Smooth muscle cell (in vitro differentiated cells): ENCODE data around the gene PGM1. TPM values are rescaled to one million over a fixed set of nuclear protein-coding genes. Genes with fewer than 3 reads are reported as not detected.

Source experiments
- DNase-seq: peaks from one replicate; lab custom pipeline; 2025; ENCODE audit not compliant: unreplicated experiment; lab: John Stamatoyannopoulos, UW
- H2AFZ ChIP-seq: fragments of 200-600 bp; sonication (generic); 2 replicates; pipeline ENCODE4 v1.6.0; 2016; ENCODE audit warnings: antibody characterized with exemption, low read depth, mild to moderate bottlenecking
- H3F3A ChIP-seq: fragments of 200-600 bp; sonication (generic); 2 replicates; pipeline ENCODE4 v1.6.0; 2017; ENCODE audit warnings: antibody characterized with exemption, low read depth
- H3K27ac ChIP-seq: fragments of 200-600 bp; sonication (generic); 2 replicates; pipeline ENCODE4 v1.5.1; 2016; ENCODE audit warnings: low read depth, mild to moderate bottlenecking
- H3K27me3 ChIP-seq: fragments of 200-600 bp; sonication (generic); 2 replicates; pipeline ENCODE4 v1.6.1; 2016; ENCODE audit warnings: low read depth, mild to moderate bottlenecking
- H3K36me3 ChIP-seq: fragments of 200-600 bp; sonication (generic); 2 replicates; pipeline ENCODE4 v1.5.1; 2016; ENCODE audit warnings: low read depth
- H3K4me1 ChIP-seq: fragments of 200-600 bp; sonication (generic); 2 replicates; pipeline ENCODE4 v1.5.1; 2016; ENCODE audit warnings: low read depth
- H3K4me2 ChIP-seq: fragments of 200-600 bp; sonication (generic); 2 replicates; pipeline ENCODE4 v1.6.0; 2016; ENCODE audit warnings: mild to moderate bottlenecking
- H3K4me3 ChIP-seq: fragments of 200-600 bp; sonication (generic); 2 replicates; pipeline ENCODE4 v1.5.1; 2016; ENCODE audit warnings: mild to moderate bottlenecking
- H3K79me2 ChIP-seq: fragments of 200-600 bp; sonication (generic); 2 replicates; pipeline ENCODE4 v1.6.0; 2016; ENCODE audit warnings: low read depth, mild to moderate bottlenecking
- H3K9ac ChIP-seq: fragments of 200-600 bp; sonication (generic); 2 replicates; pipeline ENCODE4 v1.6.0; 2016; ENCODE audit warnings: low read depth
- H3K9me3 ChIP-seq: fragments of 200-600 bp; sonication (generic); replicated peaks from 2 replicates; pipeline ENCODE4 v1.5.1; 2016; ENCODE audit warnings: low read depth
- H4K20me1 ChIP-seq: fragments of 200-600 bp; sonication (generic); 2 replicates; pipeline ENCODE4 v1.6.0; 2016; ENCODE audit warnings: low read depth
- WGBS: methylation state at CpG from one replicate; pipeline ENCODE4 v1.1.7; 2016; ENCODE audit warnings: low lambda C conversion rate; 5-methylcytosine and 5-hydroxymethylcytosine counted together
- polyA plus RNA-seq: library from polyadenylated mRNA; unstranded; fragments of >200 nt; fragmentation: Nextera tagmentation; extraction: Ambion mirVana; gene quantifications from 2 replicates; pipeline ENCODE4 v1.2.1, GENCODE V29; 2016
- total RNA-seq: library from RNA; depleted of rRNA; stranded (reverse); fragments of >200 nt; gene quantifications from 2 replicates; pipeline ENCODE4 v1.2.3, GENCODE V29; 2014
- TF ChIP-seq, protein P1 (sequence below): fragments of 200-600 bp; sonication (generic); IDR thresholded peaks from 2 replicates; pipeline ENCODE4 v1.5.1; 2017; ENCODE audit warnings: borderline replicate concordance, mild to moderate bottlenecking, antibody characterized with exemption; ENCODE audit not compliant: insufficient read depth, poor library complexity, severe bottlenecking

The PGM1 gene
- total and polyA plus RNA-seq, 2 experiments from 2014 or later: 72.7 to 87.6 TPM

GRCh38 chr1:63664742-63665141 lies 71.5 kb downstream of the PGM1 start:
- TF ChIP-seq, protein P1, sequence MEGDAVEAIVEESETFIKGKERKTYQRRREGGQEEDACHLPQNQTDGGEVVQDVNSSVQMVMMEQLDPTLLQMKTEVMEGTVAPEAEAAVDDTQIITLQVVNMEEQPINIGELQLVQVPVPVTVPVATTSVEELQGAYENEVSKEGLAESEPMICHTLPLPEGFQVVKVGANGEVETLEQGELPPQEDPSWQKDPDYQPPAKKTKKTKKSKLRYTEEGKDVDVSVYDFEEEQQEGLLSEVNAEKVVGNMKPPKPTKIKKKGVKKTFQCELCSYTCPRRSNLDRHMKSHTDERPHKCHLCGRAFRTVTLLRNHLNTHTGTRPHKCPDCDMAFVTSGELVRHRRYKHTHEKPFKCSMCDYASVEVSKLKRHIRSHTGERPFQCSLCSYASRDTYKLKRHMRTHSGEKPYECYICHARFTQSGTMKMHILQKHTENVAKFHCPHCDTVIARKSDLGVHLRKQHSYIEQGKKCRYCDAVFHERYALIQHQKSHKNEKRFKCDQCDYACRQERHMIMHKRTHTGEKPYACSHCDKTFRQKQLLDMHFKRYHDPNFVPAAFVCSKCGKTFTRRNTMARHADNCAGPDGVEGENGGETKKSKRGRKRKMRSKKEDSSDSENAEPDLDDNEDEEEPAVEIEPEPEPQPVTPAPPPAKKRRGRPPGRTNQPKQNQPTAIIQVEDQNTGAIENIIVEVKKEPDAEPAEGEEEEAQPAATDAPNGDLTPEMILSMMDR: no peak
- Histone ChIP-seq H3K4me2 (no peak overlapping the region), H3K36me3 (no peaks in the 10 kb centered on the region), H3F3A (no peaks in the 10 kb centered on the region), H2AFZ (no peak overlapping the region), H3K4me3 (no peak overlapping the region), H3K4me1 (no peaks in the 10 kb centered on the region), H4K20me1 (no peaks in the 10 kb centered on the region), H3K9ac (no peak overlapping the region), H3K9me3 (no peaks in the 10 kb centered on the region), H3K27me3 (no peaks in the 10 kb centered on the region), H3K79me2 (no peaks in the 10 kb centered on the region), H3K27ac (peak overlapping the region; percentile 17)
- no peak for DNase-seq
- 72% methylated on average over 2 of the region's 2 CpGs for WGBS

- H3K27me3 ChIP-seq: no peaks in the 10 kb centered on the region
- H3K4me2 ChIP-seq: no peak overlapping the region
- no peaks in the 10 kb centered on the region for H4K20me1 ChIP-seq
- no peaks in the 10 kb centered on the region for H3K4me1 ChIP-seq
- TF ChIP-seq, protein P1: no peak
- H3K9me3 ChIP-seq: no peaks in the 10 kb centered on the region
- DNase-seq: no peak
- no peak overlapping the region for H3K4me3 ChIP-seq
- H3K36me3 ChIP-seq: no peaks in the 10 kb centered on the region
- no peak overlapping the region for H3K27ac ChIP-seq
- H2AFZ ChIP-seq: no peak overlapping the region
- H3K9ac ChIP-seq: no peak overlapping the region
- H3F3A ChIP-seq: no peaks in the 10 kb centered on the region
- no peaks in the 10 kb centered on the region for H3K79me2 ChIP-seq
- WGBS: 91% methylated on average over 3 of the region's 3 CpGs
Observed at GRCh38 chr1:63665410-63665809, 72.2 kb downstream of the PGM1 start.

GRCh38 chr1:63665824-63666223 lies 72.6 kb downstream of the PGM1 start:
- DNase-seq: no peak
- H3F3A ChIP-seq: no peaks in the 10 kb centered on the region
- H3K36me3 ChIP-seq: no peaks in the 10 kb centered on the region
- no peaks in the 10 kb centered on the region for H3K27me3 ChIP-seq
- no peak overlapping the region for H3K27ac ChIP-seq
- no peak overlapping the region for H2AFZ ChIP-seq
- H3K79me2 ChIP-seq: no peaks in the 10 kb centered on the region
- H3K4me1 ChIP-seq: no peaks in the 10 kb centered on the region
- H3K9me3 ChIP-seq: no peaks in the 10 kb centered on the region
- no peak overlapping the region for H3K9ac ChIP-seq
- H3K4me2 ChIP-seq: no peak overlapping the region
- no peak overlapping the region for H3K4me3 ChIP-seq
- TF ChIP-seq, protein P1: no peak
- 85% methylated on average over 3 of the region's 3 CpGs for WGBS
- no peaks in the 10 kb centered on the region for H4K20me1 ChIP-seq

- no peaks in the 10 kb centered on the region for H4K20me1 ChIP-seq
- no peak overlapping the region for H3K27ac ChIP-seq
Observed at GRCh38 chr1:63668298-63668697, 75.1 kb downstream of the PGM1 start.

More at GRCh38 chr1:63668298-63668697, 75.1 kb downstream of the PGM1 start:
- H3K9ac ChIP-seq: no peak overlapping the region
- TF ChIP-seq, protein P1: no peak
- no peak overlapping the region for H2AFZ ChIP-seq
- 77% methylated on average over 2 of the region's 2 CpGs for WGBS
- no peak overlapping the region for H3K4me2 ChIP-seq
- H3K36me3 ChIP-seq: no peaks in the 10 kb centered on the region
- no peaks in the 10 kb centered on the region for H3K27me3 ChIP-seq
- H3K9me3 ChIP-seq: no peaks in the 10 kb centered on the region
- H3K79me2 ChIP-seq: no peaks in the 10 kb centered on the region
- H3F3A ChIP-seq: no peaks in the 10 kb centered on the region
- H3K4me3 ChIP-seq: no peak overlapping the region
- H3K4me1 ChIP-seq: no peaks in the 10 kb centered on the region
- DNase-seq: no peak
